GM12878 (cell line): ENCODE measurements around the gene RNF175.

Experiments used
- CTCF ChIP-seq, 3 experiments: IDR thresholded peaks in 2 of 3; conservative IDR thresholded peaks in 1 of 3; 2 replicates each; pipeline ENCODE4 v1.5.1; 2011; ENCODE audit warnings: low read depth in 3 of 3, low read length in 3 of 3, mild to moderate bottlenecking in 3 of 3, control low read depth in 2 of 3, moderate library complexity in 2 of 3, inconsistent platforms in 1 of 3, mixed read lengths in 1 of 3; ENCODE audit not compliant: control insufficient read depth in 2 of 3, insufficient read depth in 1 of 3; ENCODE audit errors: extremely low read depth in 1 of 3
- EP300 ChIP-seq, 2 experiments: fragments of 150-350 bp in 1 of 2; IDR thresholded peaks; 2 replicates each; pipeline ENCODE4 v1.6.1; 2011 to 2012; ENCODE audit warnings: low read depth in 2 of 2, low read length in 2 of 2, borderline replicate concordance in 1 of 2, improper control_type of control experiment in 1 of 2, inconsistent platforms in 1 of 2; ENCODE audit not compliant: control insufficient read depth in 1 of 2

- no peak for TF ChIP-seq CTCF (IDR thresholded peaks at IDR 0.05 in 2 of 3, conservative IDR thresholded peaks at IDR 0.05 in 1 of 3; ENCODE audit: control insufficient read depth in 2 of 3, extremely low read depth in 1 of 3, insufficient read depth in 1 of 3, low read depth in 3 of 3, low read length in 3 of 3)
- no peak for TF ChIP-seq EP300 (IDR thresholded peaks at IDR 0.05; ENCODE audit: borderline replicate concordance in 1 of 2, control insufficient read depth in 1 of 2, low read depth in 2 of 2, low read length in 2 of 2)
Measured at GRCh38 chr4:153782581-153782980, 22.8 kb upstream of the RNF175 start.
